Left kidney (tissue), 2 donors: ENCODE results near the gene TFAM. TPM values are rescaled to one million over a fixed set of nuclear protein-coding genes. Genes with fewer than 3 reads are reported as not detected.

Source experiments
- DNase-seq: peaks from one replicate; pipeline ENCODE4 v3.0.0-alpha.2; 2013
- polyA plus RNA-seq: library from polyadenylated mRNA; unstranded; fragments of 120-200 nt; gene quantifications from one replicate; pipeline ENCODE4 v1.2.1, GENCODE V29; 2013; ENCODE audit not compliant: insufficient read length

The TFAM gene
- polyA plus RNA-seq, 1 donor, result 77.9 TPM

GRCh38 chr10:58433066-58433465, 47.9 kb downstream of the TFAM start:
- no peak for DNase-seq

DNA sequence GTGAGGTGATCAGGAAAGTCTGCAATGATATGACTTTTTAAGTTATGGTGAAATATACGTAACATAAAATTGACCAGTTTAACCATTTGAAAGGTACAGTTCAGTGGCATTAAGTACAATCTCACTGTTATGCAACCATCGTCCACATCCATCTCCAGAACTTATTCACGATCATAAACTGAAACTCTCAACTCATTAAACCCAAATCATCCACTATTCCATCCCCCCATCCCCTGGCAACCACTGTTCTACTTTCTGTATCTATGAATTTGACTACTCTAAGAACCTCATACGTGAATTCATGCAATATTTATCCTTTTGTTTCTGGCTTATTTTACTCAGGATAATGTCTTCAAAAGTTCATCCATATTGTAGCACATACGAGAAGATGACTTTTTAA, 48.4 kb downstream of the TFAM start:
- DNase-seq, result no peak

GRCh38 chr10:58435297-58435985, 50.2 kb downstream of the TFAM start:
- no peak for DNase-seq

GRCh38 chr10:58436071-58436470, 50.9 kb downstream of the TFAM start:
- DNase-seq, result no peak

DNA sequence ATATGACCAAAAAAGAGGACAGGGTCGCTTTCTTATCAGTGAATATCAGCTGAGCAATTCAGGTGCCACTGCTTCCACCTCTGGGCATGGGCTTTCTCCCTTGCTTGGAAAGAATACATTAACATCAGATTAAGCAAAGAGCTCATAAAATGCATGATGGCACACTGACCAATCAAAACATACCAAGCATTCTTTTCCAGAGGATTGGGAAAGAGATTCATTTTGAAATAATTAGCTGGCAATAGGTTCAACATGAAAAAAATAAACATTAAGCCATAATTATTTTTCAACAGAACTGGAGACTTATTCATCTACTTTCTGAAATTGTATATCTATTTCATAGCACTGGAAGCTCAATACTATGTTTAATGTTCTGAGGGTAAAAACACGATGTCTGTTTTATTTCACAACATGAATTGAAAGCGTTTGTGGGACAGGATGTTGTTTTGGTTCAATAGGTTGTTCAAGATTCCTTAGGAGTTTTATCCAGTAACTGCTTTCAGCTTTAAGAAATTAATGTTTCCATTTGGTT, 53.2 kb downstream of the TFAM start:
- no peak for DNase-seq

- no peak for DNase-seq
These were observed 53.8 kb downstream of the TFAM start for GRCh38 chr10:58438986-58439385.

DNA sequence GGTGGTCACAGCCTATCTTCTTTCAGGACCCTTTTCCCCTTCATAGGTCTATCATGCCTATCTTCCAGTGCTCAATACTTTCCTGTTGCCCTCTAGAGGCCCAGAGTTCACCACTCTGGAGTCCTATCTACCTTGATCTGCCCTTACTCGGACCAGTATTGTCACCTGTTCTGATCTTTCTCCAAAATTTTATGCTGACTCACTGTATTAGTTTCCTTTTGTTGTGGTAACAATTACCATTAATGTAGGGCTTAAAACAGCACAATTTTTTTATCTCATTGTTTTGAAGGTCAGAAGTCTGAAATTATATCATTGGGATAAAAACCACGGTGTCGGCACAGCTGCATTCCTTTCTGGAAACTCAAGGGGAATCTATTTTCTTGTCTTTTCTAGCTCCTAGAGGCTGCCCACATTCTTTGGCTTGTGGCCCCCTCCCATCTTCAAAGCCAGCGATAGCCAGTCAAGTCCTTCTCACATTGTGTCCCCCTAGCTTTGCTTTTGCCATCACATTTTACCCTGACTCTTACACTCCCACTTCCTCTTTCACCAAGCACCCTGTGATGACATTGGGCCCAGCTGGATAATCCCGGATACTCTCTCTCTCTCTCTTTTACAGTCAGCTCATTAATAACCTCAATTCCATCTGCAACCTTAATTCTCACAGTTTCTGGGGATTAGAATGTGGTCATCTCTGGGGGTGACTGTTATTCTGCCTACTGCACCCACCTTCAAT, 54.6 kb downstream of the TFAM start:
- no peak for DNase-seq

DNA sequence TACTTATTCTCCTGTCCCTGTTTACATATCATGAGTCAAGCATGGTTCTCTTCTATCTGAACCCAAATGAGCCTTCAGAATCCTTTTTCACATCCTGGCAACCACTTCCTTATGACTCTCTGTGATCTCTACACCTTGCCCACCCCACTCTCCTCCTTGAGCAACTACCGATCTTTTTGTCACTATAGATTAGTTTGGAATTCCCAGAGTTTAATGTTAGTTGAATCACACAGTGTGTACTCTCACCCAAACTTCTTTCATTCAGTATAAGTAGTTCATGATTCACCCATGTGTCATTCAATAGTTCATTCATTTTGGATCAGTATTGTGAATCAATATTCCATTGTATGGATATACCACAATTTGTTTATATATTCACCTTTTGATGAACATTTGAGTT, 55.3 kb downstream of the TFAM start:
- DNase-seq, result no peak

- DNase-seq, result no peak
These were observed 59.1 kb downstream of the TFAM start for GRCh38 chr10:58444321-58444720.

DNA sequence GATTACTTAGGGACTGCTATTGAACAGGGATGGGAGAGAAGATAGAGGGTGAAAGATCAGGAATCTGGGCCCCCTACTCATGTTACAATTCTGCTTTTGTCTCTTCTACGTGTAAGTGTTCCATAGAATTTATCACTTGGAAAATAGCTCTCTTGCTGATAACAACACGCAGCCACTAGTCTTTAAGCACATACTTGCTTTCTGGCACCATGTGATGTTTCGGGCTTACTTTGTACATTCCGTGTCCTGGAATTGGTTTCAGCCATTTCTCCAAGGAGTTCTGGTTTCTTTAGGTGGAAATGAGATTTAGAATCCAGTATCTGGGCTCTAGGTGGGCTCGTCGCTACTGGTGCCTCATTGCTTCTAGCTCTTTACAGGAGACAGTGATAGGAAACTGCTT, 59.7 kb downstream of the TFAM start:
- no peak for DNase-seq

DNA sequence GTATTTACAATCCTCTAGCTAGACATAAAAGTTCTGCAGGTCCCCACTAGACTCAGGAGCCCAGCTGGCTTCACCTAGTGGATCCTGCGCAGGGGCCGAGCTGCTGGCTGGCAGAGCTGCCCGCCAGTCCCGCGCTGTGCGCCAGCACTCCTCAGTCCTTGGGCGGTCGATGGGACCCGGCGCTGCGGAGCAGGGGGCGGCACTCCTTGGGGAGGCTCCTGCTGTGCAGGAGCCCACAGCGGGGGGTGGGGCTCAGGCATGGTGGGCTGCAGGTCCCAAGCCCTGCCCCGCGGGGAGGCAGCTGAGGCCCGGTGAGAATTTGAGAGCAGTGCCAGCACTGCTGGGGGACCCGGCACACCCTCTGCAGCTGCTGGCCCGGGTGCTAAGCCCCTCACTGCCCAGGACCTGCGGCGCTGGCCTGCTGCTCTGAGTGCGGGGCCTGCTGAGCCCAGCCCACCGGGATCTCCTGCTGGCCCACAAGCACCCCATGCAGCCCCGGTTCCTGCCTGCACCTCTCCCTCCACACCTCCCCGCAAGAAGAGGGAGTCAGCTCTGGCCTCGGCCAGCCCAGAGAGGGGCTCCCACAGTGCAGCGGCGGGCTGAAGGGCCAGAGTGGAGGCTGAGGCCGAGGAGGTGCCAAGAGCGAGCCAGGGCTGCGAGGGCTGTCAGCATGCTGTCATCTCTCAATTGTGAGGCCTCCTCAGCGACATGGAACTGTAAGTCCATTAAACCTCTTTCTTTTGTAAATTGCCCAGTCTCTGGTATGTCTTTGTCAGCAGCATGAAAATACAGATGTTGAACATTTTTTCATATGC, 63.1 kb downstream of the TFAM start:
- no peak for DNase-seq

Other genes starting within 250 kb of the TFAM start
- gene IPMK, start 117.5 kb upstream of the TFAM start, polyA plus RNA-seq, result 7.7 TPM
- 56.1 TPM for gene CISD1, start 116.2 kb upstream of the TFAM start, polyA plus RNA-seq
- 42.8 TPM for gene UBE2D1, start 50.4 kb upstream of the TFAM start, polyA plus RNA-seq
- 98.1 TPM for gene BICC1, start 127.5 kb downstream of the TFAM start, polyA plus RNA-seq